Measurements from ENCODE around the gene ACTG1. TPM values are rescaled to one million over a fixed set of nuclear protein-coding genes. Genes with fewer than 3 reads are reported as not detected.

ACTG1 gene
- total and polyA plus RNA-seq, 2 of the 13 experiments (the other 11 are each of a cell fraction or from before 2014, with no cell fraction given) = 973 to 1,138 TPM

DNA sequence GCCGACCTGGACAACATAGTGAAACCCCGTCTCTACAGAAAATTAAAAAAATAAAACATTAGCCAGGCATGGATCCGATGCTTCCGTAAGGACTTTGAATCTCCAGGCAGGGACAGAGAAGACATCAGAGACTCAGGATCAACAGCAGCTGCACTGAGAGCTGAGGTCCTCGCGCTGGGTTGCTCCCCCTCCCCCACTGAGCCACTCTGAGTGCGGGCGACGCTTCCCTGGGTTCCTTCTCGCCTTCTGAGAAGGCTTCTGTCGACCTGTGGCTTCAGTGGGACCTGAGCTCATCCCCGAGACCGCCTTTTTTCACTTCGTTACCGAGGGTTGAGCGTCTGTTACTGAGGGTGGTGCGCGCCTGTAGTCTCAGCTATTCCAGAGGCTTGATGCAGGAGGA is 20.4 kb downstream of the ACTG1 start (continued):
- TF ChIP-seq ZKSCAN1 (IDR thresholded peaks at IDR 0.05; ENCODE audit: low read length) (no peak), ZNF121 (CRISPR knock-in tag; IDR thresholded peaks at IDR 0.05) (peak; percentile 67)

DNA sequence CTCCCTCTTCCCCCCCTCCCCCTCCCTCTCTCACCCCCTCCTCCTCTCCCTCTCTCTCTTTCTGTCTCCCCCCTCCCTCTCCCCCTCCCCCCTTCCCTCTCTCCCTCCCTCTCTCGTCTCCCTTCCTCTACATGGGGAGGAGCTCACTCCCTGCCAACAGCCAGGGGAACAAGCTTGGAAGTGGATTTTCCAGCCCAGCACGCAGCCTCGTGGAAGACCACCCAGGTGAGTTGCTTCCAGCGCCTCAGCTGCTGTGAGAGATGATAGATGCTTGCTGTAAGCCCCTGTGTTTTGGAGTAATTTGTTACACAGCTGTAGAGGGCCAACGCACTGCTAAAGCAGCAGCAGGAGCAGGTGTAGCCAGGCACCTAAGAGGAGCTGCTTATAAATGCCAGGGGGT is 20.8 kb downstream of the ACTG1 start:
- ATAC-seq (no peak), DNase-seq (ENCODE audit: low spot score) (no peak), FAIRE-seq (no peak)
- peak; percentile 71; the same call in 1 of the 2 replicates for TF ChIP-seq RBAK (CRISPR knock-in tag; IDR thresholded peaks at IDR 0.05)
- TF ChIP-seq ZNF570 (CRISPR knock-in tag; IDR thresholded peaks at IDR 0.05; ENCODE audit: borderline replicate concordance) = no peak
- TF ChIP-seq, protein P1, sequence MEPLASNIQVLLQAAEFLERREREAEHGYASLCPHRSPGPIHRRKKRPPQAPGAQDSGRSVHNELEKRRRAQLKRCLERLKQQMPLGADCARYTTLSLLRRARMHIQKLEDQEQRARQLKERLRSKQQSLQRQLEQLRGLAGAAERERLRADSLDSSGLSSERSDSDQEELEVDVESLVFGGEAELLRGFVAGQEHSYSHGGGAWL (CRISPR knock-in tag; IDR thresholded peaks at IDR 0.05) = peak; percentile 24; the same call in 1 of the 2 replicates
- Histone ChIP-seq H3K4me3 (replicated peaks in 1 of 3; ENCODE audit: insufficient read depth in 1 of 3, low read depth in 2 of 3, low read length in 3 of 3) (peak overlapping the region in 1 of 3 experiments; percentile 46; a peak in 1 of 6 replicates), H3K4me1 (ENCODE audit: insufficient read depth, low read length) (peaks cover 74% of the 10 kb centered on the region), H3K36me3 (replicated peaks in 1 of 2; ENCODE audit: control insufficient read depth in 1 of 2, insufficient read depth in 2 of 2, low read length in 2 of 2) (no peaks in the 10 kb centered on the region), H4K20me1 (ENCODE audit: insufficient read depth, low read length) (no peaks in the 10 kb centered on the region), H2AFZ (ENCODE audit: low read length) (no peak overlapping the region), H3K79me2 (ENCODE audit: insufficient read depth, low read length) (no peaks in the 10 kb centered on the region), H3K9ac (ENCODE audit: insufficient read depth, low read depth, low read length) (no peak overlapping the region; the same call in 1 of the 2 replicates), H3K27ac (ENCODE audit: extremely low read length, insufficient read depth, low read length) (no peak overlapping the region), H3K9me3 (ENCODE audit: low read length) (no peaks in the 10 kb centered on the region), H3K4me2 (ENCODE audit: low read depth, low read length) (peak overlapping the region; percentile 71), H3K27me3 (ENCODE audit: control insufficient read depth in 1 of 2, insufficient read depth in 2 of 2, low read length in 2 of 2) (peaks cover 1 to 29% of the 10 kb centered on the region in 2 experiments)
- whole genome bisulfite sequencing (ENCODE audit: low lambda C conversion rate) = 45% methylated on average over 5 of the region's 5 CpGs
- ChIA-PET CTCF (ENCODE audit: low intra/inter-chr PET ratio, low total read pairs) (no interaction called here), POLR2A (interaction anchor here (1.0 to 2.0 kb wide), 7 partner anchors 9 to 95 kb away, joined by 3 to 13 read pairs (median 3); partner anchors contain the start of genes ACTG1 and FAAP100)
- BruUV-seq (replicated peaks) = no TSS peak
- in situ Hi-C loops (cut with HindIII; ENCODE audit: extremely low pct_ligation_motif_present, low pct_unique_long_range_greater_than_20kb) = no loop called here
- intact Hi-C loops (cut with micrococcal nuclease; ENCODE audit: unreplicated experiment) = no loop called here

DNA sequence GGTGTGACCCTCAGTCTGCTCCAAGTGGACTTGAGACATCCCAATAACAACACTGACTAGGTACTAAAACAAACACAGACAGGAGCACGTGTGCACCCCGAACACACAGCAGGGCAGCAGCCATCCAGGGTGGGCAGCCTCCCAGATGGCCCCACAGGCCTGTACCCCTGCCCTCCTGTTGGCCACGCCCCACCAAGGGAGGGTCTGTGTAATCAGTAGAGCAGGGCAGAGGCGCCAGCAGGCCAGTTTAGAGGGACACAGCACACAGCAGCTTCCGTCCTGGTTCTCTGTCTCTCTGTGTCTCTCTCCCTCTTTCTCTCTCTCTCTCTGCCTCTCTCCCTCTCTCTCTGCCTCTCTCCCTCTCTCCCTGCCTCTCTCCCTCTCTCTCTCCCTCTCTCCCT is 21.4 kb downstream of the ACTG1 start:
- WGBS (ENCODE audit: low lambda C conversion rate) = 0% methylated on average over 3 of the region's 5 CpGs
- H2AFZ ChIP-seq (ENCODE audit: low read length) = no peak overlapping the region
- H4K20me1 ChIP-seq (ENCODE audit: insufficient read depth, low read length) = no peaks in the 10 kb centered on the region
- in situ Hi-C loops (cut with HindIII; ENCODE audit: extremely low pct_ligation_motif_present, low pct_unique_long_range_greater_than_20kb) = no loop called here
- no peak overlapping the region for H3K27ac ChIP-seq (ENCODE audit: extremely low read length, insufficient read depth, low read length)
- ATAC-seq (peak; percentile 24), FAIRE-seq (no peak), DNase-seq (ENCODE audit: low spot score) (no peak)
- peak overlapping the region in 1 of 3 experiments; percentile 5; a peak in 1 of 6 replicates for H3K4me3 ChIP-seq (replicated peaks in 1 of 3; ENCODE audit: insufficient read depth in 1 of 3, low read depth in 2 of 3, low read length in 3 of 3)
- no TSS peak for BruUV-seq (replicated peaks)
- peaks cover 74% of the 10 kb centered on the region for H3K4me1 ChIP-seq (ENCODE audit: insufficient read depth, low read length)
- ChIA-PET POLR2A (interaction anchor here (1.7 kb wide), 1 partner anchor 17 kb away, joined by 13 read pairs; no protein-coding TSS in a partner anchor), CTCF (ENCODE audit: low intra/inter-chr PET ratio, low total read pairs) (no interaction called here)
- H3K36me3 ChIP-seq (replicated peaks in 1 of 2; ENCODE audit: control insufficient read depth in 1 of 2, insufficient read depth in 2 of 2, low read length in 2 of 2) = no peaks in the 10 kb centered on the region
- peak overlapping the region; percentile 50 for H3K4me2 ChIP-seq (ENCODE audit: low read depth, low read length)
- intact Hi-C loops (cut with micrococcal nuclease; ENCODE audit: unreplicated experiment) = no loop called here
- H3K9ac ChIP-seq (ENCODE audit: insufficient read depth, low read depth, low read length) = no peak overlapping the region
- no peaks in the 10 kb centered on the region for H3K79me2 ChIP-seq (ENCODE audit: insufficient read depth, low read length)
- no peaks in the 10 kb centered on the region for H3K9me3 ChIP-seq (ENCODE audit: low read length)
- peaks cover 1 to 29% of the 10 kb centered on the region in 2 experiments for H3K27me3 ChIP-seq (ENCODE audit: control insufficient read depth in 1 of 2, insufficient read depth in 2 of 2, low read length in 2 of 2)
- TF ChIP-seq, protein P2, sequence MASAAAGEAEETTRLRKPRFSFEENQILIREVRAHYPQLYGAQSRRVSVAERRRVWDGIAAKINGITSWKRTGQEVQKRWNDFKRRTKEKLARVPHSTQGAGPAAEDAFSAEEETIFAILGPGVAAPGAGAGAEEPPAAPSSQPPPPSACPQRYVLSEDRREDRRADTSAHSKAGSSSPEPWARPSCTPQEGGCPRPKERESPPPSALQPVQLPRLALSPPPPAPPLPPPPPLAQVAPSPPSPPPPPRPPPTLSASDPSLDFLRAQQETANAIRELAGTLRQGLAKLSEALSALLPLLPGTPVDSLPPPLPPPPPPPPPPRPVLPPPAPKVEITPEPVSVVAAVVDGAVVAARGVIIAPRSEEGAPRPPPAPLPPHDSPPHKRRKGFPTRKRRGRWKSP (CRISPR knock-in tag; IDR thresholded peaks at IDR 0.05) = no peak
- TF ChIP-seq ZNF230 (CRISPR knock-in tag; IDR thresholded peaks at IDR 0.05) (no peak), SMC3 (IDR thresholded peaks at IDR 0.05; ENCODE audit: low read length) (no peak), MTA1 (CRISPR knock-in tag; IDR thresholded peaks at IDR 0.05; ENCODE audit: borderline replicate concordance) (peak; percentile 57; the same call in 1 of the 2 replicates), ZFYVE20 (CRISPR knock-in tag; IDR thresholded peaks at IDR 0.05; ENCODE audit: borderline replicate concordance, low read depth) (no peak), DNMT1 (CRISPR knock-in tag; IDR thresholded peaks at IDR 0.05) (no peak), NFYB (CRISPR knock-in tag; IDR thresholded peaks at IDR 0.05) (no peak), MBD4 (IDR thresholded peaks at IDR 0.05; ENCODE audit: borderline replicate concordance, low read length) (no peak), ZNF775 (CRISPR knock-in tag; IDR thresholded peaks at IDR 0.05; ENCODE audit: borderline replicate concordance) (no peak)
- TF ChIP-seq, protein P3, sequence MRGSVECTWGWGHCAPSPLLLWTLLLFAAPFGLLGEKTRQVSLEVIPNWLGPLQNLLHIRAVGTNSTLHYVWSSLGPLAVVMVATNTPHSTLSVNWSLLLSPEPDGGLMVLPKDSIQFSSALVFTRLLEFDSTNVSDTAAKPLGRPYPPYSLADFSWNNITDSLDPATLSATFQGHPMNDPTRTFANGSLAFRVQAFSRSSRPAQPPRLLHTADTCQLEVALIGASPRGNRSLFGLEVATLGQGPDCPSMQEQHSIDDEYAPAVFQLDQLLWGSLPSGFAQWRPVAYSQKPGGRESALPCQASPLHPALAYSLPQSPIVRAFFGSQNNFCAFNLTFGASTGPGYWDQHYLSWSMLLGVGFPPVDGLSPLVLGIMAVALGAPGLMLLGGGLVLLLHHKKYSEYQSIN (CRISPR knock-in tag; IDR thresholded peaks at IDR 0.05; ENCODE audit: borderline replicate concordance) = no peak
